Measurements from ENCODE around the gene CEMIP.

DNA sequence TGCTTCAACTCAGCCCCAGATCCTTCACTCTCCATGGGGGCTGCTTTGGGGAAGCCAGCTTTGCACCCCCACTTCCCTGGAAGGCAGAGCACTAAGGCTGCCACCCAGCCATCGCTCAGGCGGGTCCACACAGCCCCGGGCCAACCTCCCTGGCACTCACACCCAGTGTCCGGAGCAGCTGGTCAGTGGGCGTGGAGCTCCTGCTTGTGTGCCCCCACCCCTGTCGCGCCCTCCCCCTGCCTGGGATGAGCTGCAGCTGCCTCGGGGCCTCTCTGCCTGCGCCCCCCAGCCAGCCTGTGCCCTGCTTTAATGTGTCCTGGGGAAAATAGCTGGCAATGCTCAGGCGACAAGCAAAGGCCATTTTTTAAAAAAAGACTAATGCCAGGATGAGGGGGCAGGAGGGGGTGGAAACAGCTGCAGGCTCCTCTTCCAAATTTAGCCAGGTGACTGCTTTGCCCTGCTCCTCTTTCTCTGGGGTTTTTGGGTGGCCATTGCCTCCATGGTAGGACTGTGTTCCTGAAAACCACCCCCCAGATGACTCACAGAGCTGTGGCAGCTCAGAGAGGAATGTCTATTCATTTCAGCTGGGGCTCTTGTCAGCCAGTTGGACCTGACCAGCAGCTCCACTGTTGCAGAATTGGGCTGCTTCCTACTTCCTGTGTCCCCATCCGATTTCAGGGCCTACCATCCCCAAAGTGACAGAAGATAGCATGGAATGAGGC is 65.0 kb downstream of the CEMIP start:
- TF ChIP-seq, protein P1, sequence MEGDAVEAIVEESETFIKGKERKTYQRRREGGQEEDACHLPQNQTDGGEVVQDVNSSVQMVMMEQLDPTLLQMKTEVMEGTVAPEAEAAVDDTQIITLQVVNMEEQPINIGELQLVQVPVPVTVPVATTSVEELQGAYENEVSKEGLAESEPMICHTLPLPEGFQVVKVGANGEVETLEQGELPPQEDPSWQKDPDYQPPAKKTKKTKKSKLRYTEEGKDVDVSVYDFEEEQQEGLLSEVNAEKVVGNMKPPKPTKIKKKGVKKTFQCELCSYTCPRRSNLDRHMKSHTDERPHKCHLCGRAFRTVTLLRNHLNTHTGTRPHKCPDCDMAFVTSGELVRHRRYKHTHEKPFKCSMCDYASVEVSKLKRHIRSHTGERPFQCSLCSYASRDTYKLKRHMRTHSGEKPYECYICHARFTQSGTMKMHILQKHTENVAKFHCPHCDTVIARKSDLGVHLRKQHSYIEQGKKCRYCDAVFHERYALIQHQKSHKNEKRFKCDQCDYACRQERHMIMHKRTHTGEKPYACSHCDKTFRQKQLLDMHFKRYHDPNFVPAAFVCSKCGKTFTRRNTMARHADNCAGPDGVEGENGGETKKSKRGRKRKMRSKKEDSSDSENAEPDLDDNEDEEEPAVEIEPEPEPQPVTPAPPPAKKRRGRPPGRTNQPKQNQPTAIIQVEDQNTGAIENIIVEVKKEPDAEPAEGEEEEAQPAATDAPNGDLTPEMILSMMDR (optimal IDR thresholded peaks at IDR 0.05 in 1 of 3, IDR thresholded peaks at IDR 0.05 in 1 of 3, conservative IDR thresholded peaks at IDR 0.05 in 1 of 3; ENCODE audit: extremely low read depth in 1 of 3, insufficient read depth in 2 of 3, low read length in 3 of 3): no peak
- no peak for TF ChIP-seq EZH2 (IDR thresholded peaks at IDR 0.05; ENCODE audit: low read length)

Data from keratinocyte (primary cell).